GM21447 (cell line): ENCODE measurements around the gene LIMS2.

ENCODE experiments used
- ATAC-seq: cut with Tn5 transposase; IDR thresholded peaks from one replicate; pipeline ENCODE4 v1.9.1; 2021; ENCODE audit not compliant: unreplicated experiment

The LIMS2 gene

GRCh38 chr2:127659408-127660290, 15.7 kb downstream of the LIMS2 start:
- ATAC-seq: no peak

DNA sequence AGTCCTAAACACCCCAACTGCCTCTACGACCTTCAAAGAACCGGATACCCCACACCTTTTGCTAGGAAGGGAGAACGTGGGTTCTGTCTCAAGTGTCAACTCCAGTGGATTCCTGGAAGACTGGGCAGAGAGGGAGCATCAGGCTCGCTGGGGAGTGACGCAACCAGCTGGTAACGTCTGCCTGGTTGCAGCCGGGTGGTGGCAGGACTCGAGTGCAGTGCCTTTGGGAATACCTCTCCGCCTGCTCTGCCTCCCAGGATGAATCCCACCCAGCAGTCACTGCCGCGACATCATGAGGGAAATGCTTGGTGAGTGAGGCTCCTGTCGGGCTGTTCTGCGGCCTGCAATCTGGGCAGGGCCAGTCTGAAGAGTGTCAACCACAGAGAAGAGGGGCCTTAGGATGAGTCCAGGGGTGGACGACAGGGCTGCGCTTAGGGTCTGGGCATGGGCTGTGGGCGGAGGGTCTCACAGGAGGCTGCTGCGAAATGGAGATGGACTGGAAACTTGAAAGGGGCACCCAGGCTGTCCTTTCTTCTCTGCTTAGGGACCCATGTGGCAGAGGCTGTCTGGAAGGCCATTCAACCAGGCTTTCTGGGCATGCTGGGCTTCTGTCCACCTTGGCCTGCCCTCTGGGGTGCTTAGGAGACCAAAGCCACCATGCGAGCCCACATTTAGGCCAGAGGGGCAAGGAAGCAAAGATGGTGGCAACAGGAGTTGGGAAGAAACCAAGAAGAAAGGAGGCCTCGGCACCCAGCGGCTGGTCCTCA, 16.5 kb downstream of the LIMS2 start:
- no peak for ATAC-seq

DNA sequence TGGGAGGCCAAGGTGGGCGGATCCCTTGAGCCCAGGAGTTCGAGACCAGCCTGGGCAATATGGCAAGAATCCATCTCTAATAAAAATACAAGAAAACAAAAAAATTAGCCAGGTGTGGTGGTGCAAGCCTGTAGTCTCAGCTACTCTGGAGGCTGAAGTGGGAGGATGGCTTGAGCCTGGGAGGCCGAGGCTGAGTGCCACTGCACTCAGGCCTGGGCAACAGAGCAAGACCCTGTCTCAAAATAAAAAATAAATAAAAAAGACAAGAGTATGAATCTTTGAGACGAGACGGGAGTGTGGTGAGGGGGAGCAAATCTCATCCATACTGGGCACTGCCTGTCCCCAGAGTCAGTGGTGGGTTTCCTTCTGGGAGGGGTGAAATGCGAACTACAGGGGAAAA, 17.2 kb downstream of the LIMS2 start:
- no peak for ATAC-seq

GRCh38 chr2:127657232-127657595, 18.1 kb downstream of the LIMS2 start:
- ATAC-seq: no peak

DNA sequence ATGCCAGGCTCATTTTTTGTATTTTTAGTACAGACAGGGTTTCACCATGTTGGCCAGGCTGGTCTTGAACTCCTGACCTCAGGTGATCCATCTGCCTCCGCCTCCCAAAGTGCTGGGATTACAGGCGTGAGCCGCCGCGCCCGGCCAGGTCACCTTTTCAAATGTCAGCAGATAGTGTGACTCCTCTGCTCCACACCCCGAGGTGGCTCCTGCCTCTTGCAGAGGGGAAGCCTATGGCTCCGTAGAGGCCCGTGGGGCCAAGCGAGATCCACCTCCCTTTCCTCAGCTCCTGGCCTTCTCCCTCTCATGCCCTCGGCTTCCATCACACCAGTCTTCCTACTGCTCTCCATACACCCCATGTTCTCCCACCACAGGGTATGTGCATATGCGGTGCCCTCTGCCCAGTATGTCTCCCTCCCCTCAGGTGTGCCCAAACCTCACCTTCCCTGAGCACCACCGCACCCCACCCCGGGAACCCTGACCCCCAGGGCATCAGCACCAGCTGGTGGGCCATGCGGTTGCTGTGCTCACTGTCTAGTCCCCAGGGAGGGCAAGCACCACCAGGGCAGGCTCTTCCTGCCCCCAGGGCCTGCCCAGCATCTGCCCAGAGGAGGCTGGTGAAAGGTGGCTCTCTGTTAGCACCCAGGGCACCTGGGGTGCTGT, 18.6 kb downstream of the LIMS2 start:
- ATAC-seq: no peak

DNA sequence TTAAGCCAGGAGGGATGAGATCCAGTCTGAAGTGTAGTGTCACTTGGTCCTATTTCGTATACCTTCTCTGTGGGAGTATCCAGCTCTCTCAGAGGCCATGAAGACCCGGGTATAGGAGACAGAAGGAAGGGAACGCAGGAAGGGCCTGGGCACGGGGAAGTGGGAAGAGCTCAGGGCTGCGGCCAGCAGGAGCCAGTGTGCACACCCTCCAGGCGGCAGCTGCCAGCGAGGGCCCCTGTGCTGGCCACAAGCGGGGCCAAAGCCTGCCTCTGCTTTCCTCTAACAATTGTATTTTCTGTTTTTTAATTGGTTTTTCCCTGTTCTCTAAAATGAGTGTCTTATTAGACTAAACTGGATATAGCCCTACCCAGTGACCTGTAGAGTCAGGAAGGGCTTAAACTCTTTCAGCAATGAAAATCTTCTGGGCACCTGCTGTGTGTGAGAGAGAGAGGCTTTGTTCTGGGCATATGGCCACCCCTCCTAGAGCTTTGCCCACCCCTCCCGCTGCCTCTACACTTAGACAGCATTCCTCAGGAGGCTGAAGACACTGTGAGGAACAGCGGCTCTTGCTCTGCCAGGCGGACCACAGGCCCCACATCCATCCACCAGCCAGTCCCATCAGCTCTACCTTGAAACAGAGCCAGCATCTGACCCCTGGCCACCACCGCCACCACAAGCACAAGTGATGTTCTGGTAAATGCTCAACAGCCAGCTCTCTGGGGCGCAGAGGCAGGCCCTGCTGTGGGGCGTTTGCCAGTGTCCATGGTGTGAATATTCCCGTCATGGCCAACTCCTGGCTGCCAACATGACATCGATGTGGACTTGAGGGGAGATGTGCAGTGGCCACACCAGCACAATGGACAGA, 19.9 kb downstream of the LIMS2 start:
- ATAC-seq: no peak

GRCh38 chr2:127654838-127655175, 20.5 kb downstream of the LIMS2 start:
- ATAC-seq: no peak

- ATAC-seq: no peak
Measured at GRCh38 chr2:127654084-127654837, 21.1 kb downstream of the LIMS2 start.

DNA sequence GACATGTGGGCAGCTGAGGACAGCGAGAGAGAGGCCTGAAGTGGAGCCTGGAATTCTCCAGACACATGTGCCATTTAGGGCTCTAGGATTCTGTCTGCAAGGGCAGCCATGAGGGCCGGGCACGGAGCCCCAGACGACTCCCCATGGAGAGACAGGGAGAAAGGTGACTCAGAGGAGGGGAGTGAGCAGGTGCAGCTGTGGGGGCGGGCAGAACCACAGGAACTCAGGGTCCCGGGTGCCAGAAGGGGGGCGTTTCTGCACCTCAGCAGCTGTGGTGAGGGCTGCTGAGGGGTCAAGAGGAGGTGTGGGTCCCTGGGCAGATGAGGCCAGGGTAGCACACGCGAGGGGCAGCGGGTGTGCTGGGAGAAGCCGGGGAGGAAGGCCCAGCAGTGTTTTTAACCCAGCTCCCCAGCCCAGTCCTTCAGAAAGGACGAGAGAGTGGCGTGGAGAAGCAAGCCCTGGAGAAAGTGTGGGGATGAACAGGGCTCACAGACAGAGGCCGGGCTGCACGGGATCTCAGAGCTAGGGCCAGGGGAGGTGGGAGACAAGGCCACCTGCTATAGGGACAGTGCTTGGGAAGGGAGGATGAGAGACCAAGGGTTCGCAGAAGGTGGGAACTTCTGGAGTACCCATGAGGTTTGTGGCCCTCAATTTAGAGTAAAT, 21.8 kb downstream of the LIMS2 start:
- ATAC-seq: no peak

DNA sequence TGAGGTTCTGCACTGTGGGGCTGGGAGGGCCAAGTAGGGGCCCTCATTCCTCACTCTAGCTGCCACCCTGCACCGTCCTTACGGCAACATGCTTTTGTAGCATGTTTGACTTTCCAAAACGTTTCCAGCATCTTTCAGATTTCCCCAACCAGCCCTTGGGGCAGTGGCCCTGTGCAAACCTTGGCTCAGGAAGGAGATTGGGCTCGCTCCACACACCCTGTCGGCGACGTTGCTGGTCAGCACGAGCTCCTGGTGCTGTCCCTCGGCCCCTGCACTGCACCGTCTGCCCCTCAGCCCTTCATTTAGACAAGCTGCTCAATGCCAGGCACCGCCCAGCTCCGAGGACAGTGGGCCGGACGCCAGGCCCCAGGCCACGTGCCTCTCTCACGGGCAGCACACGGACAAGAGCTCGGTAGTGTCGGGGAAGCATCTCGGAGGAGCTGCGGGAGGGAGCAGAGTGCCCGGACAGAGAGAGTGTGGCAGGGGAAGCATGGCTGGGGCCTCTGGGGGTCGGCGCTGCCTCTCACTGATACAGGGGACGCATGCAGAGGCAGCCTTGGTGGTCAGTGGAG, 22.5 kb downstream of the LIMS2 start:
- no peak for ATAC-seq

DNA sequence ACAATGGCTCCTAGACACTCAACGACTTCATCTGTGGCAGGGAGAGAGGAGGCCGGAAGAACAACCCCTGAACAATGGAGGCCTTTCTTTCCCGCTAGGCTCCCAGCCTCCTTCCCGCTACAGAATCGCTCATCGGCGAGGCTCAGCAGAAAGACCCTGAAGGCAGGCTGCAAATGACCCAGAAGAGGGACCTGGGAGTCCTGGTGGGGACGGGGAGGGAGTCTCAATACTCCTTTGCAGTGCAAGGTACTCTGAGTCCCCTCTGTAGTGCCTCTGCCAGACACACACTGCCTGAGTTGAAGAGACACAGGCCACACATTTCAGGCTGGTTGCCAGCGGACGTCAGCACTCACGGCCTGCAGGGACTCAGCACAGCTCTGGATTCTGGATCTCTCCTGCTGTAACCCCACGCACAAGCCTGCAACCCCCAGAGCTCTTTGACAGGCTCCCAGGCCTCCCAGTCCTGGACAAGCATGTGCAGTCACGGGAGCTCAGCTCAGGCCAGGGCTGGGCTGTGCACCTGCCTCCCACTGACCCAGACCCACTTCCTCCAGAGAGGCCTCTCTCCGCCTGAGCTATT, 23.3 kb downstream of the LIMS2 start:
- no peak for ATAC-seq

DNA sequence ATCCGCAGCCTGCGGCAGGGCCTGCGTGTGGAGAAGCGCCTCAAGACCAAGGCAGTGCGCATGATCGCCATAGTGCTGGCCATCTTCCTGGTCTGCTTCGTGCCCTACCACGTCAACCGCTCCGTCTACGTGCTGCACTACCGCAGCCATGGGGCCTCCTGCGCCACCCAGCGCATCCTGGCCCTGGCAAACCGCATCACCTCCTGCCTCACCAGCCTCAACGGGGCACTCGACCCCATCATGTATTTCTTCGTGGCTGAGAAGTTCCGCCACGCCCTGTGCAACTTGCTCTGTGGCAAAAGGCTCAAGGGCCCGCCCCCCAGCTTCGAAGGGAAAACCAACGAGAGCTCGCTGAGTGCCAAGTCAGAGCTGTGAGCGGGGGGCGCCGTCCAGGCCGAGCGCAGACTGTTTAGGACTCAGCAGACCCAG, 23.9 kb downstream of the LIMS2 start:
- ATAC-seq: no peak

DNA sequence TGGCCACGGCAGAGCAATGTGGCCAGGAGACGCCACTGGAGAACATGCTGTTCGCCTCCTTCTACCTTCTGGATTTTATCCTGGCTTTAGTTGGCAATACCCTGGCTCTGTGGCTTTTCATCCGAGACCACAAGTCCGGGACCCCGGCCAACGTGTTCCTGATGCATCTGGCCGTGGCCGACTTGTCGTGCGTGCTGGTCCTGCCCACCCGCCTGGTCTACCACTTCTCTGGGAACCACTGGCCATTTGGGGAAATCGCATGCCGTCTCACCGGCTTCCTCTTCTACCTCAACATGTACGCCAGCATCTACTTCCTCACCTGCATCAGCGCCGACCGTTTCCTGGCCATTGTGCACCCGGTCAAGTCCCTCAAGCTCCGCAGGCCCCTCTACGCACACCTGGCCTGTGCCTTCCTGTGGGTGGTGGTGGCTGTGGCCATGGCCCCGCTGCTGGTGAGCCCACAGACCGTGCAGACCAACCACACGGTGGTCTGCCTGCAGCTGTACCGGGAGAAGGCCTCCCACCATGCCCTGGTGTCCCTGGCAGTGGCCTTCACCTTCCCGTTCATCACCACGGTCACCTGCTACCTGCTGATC, 24.4 kb downstream of the LIMS2 start:
- ATAC-seq: no peak

DNA sequence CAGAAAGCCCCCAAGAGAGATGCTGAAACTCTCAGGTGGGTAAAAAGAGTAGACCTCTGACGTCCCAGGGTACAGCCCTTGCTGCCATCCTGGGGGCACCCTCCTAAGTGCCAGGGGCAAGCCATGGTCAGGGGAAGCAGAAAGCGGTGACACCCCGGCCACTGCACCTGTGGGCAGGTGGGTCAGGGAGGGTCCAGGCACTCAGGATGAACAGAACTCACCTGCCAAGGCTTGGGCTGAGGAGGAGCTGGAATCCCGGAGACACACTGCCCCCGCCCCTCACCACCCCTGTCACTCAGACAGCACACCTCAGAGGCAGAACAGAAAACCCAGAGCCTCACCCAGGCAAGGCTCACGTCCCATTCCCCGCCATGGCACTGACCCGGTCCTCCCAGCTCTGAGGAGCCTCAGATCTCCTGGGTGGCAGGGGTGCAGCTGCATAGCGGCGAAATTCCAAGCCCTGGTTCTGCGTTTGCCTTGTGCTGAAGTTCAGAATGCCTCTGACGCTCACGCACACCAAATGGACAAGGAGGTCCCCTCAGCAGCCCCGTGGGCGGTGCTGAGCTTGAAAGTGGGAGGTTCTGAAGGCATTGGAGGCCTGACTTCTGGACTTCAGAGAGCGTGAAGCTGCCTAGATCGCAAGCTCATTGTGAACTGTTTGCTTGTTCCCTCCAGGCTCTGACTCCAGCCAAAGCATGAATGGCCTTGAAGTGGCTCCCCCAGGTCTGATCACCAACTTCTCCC, 25.1 kb downstream of the LIMS2 start:
- no peak for ATAC-seq

- ATAC-seq: peak; percentile 76
Measured at GRCh38 chr2:127649684-127650040, 25.7 kb downstream of the LIMS2 start.

GRCh38 chr2:127649100-127649611, 26.2 kb downstream of the LIMS2 start:
- no peak for ATAC-seq

GRCh38 chr2:127648321-127648720, 27.0 kb downstream of the LIMS2 start:
- no peak for ATAC-seq
